Measurements from ENCODE around the gene CARD19.

Gene CARD19

DNA sequence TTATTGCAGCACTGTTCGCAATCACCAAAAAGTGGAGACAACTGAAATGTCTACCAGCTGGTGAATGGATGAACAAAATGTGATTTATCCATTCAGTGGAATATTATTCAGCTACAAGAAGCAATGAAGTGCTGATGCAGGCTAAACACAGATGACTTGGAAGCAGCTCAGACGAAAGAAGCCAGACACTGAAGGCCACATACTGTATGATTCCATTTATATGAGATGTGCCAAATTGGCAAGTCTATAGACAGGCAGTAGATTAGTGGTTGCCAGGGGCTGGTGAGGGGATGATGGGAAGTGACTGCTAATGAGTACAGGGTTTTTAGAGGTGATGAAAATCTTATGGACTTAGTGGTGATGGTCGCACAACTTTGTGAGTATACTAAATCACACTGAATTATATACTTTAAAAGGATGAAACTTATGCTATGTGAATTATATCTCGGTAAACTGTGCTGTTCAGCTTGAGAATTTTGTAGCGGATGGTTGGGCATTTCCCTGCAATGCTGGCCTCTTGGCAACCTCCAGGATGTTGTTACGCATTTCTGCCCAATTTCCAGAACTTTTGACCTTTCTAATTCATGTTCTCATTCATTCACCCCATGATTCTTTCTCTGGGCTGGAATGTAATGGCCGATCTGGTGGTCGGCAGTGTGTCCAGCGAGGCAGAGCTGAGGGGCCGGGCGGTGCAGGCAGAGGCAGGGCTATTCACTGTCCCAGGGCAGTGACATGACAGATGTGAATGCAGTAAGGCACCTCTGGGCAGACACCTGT lies 66.0 kb downstream of the CARD19 start:
- TF ChIP-seq POLR2AphosphoS5 (IDR thresholded peaks at IDR 0.05; ENCODE audit: low read depth, low read length), result no peak
- no peak for TF ChIP-seq TAF1 (IDR thresholded peaks at IDR 0.05; ENCODE audit: borderline replicate concordance, low read depth, low read length)
- TF ChIP-seq POLR2A (IDR thresholded peaks at IDR 0.05; ENCODE audit: low read depth, low read length), result no peak
- FAIRE-seq, result no peak
- no peak for DNase-seq (ENCODE audit: insufficient read length)
